HG03442 (cell line): Measurements from ENCODE around the gene TEAD2.
"Not testable (repeated sequence)": the region's sequence is repeated elsewhere in the genome, so short reads cannot be mapped to it uniquely, and the experiment has no call there.

Experiments
- ATAC-seq: cut with Tn5 transposase; IDR thresholded peaks from one replicate; pipeline ENCODE4 v1.9.1; 2021; ENCODE audit warnings: mild to moderate bottlenecking, moderate library complexity; ENCODE audit not compliant: unreplicated experiment

The TEAD2 gene

GRCh38 chr19:49333811-49334288 is 28.4 kb downstream of the TEAD2 start:
- ATAC-seq: peak; percentile 48

- no peak for ATAC-seq
Measured at GRCh38 chr19:49333418-49333805, 28.8 kb downstream of the TEAD2 start.

GRCh38 chr19:49332691-49333417 is 29.4 kb downstream of the TEAD2 start:
- not testable (repeated sequence) for ATAC-seq

GRCh38 chr19:49331616-49332055 is 30.6 kb downstream of the TEAD2 start:
- ATAC-seq: no peak

- ATAC-seq: not testable (repeated sequence)
Measured at GRCh38 chr19:49331187-49331586, 31.0 kb downstream of the TEAD2 start.

- ATAC-seq: no peak
Measured at GRCh38 chr19:49328741-49329140, 33.5 kb downstream of the TEAD2 start.

- ATAC-seq: no peak
Measured at GRCh38 chr19:49327878-49328544, 34.2 kb downstream of the TEAD2 start.

GRCh38 chr19:49326165-49326704 is 36.0 kb downstream of the TEAD2 start:
- no peak for ATAC-seq

GRCh38 chr19:49325756-49326155 is 36.5 kb downstream of the TEAD2 start:
- not testable (repeated sequence) for ATAC-seq

- no peak for ATAC-seq
Measured at GRCh38 chr19:49324801-49325576, 37.2 kb downstream of the TEAD2 start, which contains the start of gene SLC6A16. Gene SLC6A16 (minus strand): TSS chr19:49325191. CDS start chr19:49311347, 13,844 bp downstream.

DNA sequence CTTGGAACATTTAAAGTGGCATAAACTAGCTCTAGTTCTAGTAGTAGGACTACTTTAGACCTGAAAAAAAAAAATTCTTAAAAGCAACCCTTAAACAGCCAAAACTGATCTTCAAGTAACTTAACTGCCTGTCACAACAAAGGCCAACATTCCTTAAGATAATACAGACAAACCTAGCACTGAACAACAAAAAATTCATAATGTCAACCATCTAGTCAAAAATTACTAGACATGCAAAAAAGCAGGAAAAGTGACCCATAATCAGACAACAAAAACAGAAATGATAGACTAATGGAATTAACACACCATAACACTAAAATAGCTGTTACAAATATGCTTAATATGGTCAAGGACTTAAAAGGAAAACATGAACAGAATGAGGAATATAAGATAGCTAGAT is 43.9 kb downstream of the TEAD2 start:
- no peak for ATAC-seq

DNA sequence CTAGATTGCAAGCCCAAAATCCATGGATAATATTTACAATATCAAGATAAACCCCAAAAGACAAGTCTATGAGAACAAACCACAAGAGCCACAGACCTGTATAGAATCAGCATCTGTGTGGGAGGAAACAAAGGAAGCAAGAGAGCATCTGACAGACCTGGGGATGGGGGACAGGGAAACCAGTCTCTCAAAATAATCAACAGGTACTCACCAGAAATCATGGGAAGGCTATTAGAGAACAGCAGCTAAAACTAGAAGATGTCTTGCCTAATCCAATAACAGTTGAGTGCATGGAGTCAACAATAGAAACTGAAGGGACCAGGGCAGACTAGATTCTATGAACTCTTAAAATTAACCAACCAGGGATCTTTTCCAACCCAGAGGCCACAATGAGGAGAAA is 45.9 kb downstream of the TEAD2 start:
- no peak for ATAC-seq

GRCh38 chr19:49315111-49315510 is 47.1 kb downstream of the TEAD2 start:
- ATAC-seq: no peak

- ATAC-seq: no peak
Measured at GRCh38 chr19:49309087-49309486, 53.1 kb downstream of the TEAD2 start.

DNA sequence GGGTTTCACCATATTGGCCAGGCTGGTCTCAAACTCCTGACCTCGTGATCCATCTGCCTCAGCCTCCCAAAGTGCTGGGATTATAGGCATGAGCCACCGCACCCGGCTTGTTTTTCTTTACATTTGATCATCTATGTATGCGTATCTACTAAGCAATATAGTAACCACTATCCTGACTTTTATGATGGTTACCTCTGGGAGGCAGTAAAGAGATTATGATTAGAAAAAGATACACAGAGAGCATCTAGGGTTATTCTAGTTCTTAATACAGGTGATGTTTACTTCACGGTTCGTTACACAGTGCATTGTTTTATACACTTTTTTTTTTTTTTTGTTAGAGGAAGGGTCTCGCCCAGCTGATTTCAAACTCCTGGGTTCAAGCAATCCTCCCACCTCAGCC is 55.5 kb downstream of the TEAD2 start:
- not testable (repeated sequence) for ATAC-seq

DNA sequence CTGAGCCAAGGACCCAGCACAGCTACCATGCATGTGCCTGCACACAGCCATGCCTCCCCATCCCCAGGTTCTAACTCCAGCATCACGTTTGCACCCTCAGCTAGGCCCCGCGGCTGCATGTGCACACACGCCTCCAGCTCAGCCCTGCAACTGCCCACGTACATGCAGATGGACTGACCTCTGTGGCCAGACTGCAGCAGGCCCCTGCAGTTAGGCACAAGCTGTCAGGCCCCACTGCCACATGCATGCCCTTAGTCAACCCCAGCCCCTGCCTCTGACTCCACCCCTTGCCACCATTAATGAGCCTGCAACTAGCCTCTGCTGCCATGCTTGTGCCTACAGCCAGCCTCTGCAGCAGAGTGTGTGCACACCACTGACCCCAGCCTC is 60.4 kb downstream of the TEAD2 start:
- ATAC-seq: no peak

GRCh38 chr19:49301165-49301865 is 60.9 kb downstream of the TEAD2 start:
- no peak for ATAC-seq

DNA sequence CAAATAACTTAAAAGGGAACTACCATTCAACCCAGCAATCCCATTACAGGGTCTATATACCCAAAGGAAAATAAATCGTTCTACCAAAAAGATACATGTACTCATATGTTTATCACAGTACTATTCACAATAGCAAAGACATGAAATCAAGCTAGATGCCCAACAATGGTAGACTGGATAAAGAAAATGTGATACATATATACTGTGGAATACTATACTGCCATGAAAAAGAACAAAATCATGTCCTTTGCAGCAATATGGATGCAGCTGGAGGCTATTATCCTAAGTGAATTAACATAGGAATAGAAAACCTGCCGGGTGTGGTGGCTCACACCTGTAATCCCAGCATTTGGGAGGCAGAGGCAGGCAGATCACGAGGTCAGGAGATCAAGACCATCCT is 63.6 kb downstream of the TEAD2 start:
- not testable (repeated sequence) for ATAC-seq

- no peak for ATAC-seq
Measured at GRCh38 chr19:49297403-49297802, 64.8 kb downstream of the TEAD2 start.

GRCh38 chr19:49295208-49295880 is 66.9 kb downstream of the TEAD2 start:
- ATAC-seq: no peak
